K562 (cell line): ENCODE data around the gene FSTL3. TPM values are rescaled to one million over a fixed set of nuclear protein-coding genes. Genes with fewer than 3 reads are reported as not detected.

Experiments used
- ATAC-seq: fragments of 200-7000 bp; cut with Tn5 transposase; 3 replicates; pipeline ENCODE4 v1.9.1; 2020; ENCODE audit warnings: moderate library complexity
- BruUV-seq: library from RNA; stranded (reverse); fragments of 400-500 nt; replicated peaks from 2 replicates; lab custom pipeline; 2021; lab: Mats Ljungman, UMichigan
- CTCF ChIA-PET: fragments of 300-600 bp; formaldehyde crosslinking; extraction: SDS; loops from one replicate; lab custom pipeline; 2021; ENCODE audit warnings: low intra/inter-chr PET ratio; lab: Yijun Ruan, JAX
- POLR2A ChIA-PET: fragments of 300-600, 350-650 bp; sonication (Branson Sonifier 250); formaldehyde crosslinking; extraction: SDS; loops from one replicate; lab custom pipeline; 2021; ENCODE audit warnings: antibody characterized with exemption, inconsistent platforms; lab: Yijun Ruan, JAX
- DNase-seq, 4 experiments: peaks; one replicate each; pipeline versions ENCODE4 v3.0.0 to v3.0.0-alpha.2; 2011 to 2018; ENCODE audit warnings: low spot score in 3 of 4, mixed read lengths in 3 of 4; ENCODE audit errors: extremely low read depth in 1 of 4
- FAIRE-seq: peaks from 2 replicates; lab custom pipeline; 2011; peaks lifted over from hg19 to GRCh38; lab: Jason Lieb, UNC
- H2AFZ ChIP-seq: 2 replicates; pipeline ENCODE4 v1.6.0; 2011; ENCODE audit warnings: low read depth, low read length, control low read depth, inconsistent platforms
- H3K27ac ChIP-seq: fragments of 200-600 bp; 3 replicates; pipeline ENCODE4 v1.8.0; 2011; ENCODE audit warnings: low read depth, mild to moderate bottlenecking, control low read depth, inconsistent platforms, low read length, moderate library complexity, mixed read lengths; ENCODE audit errors: extremely low read depth
- H3K27me3 ChIP-seq, 2 experiments: fragments of 300-600 bp in 1 of 2; 2 replicates in 1 of 2; 3 replicates in 1 of 2; pipeline versions ENCODE4 v1.6.0 to v1.8.0; 2011; ENCODE audit warnings: inconsistent platforms in 2 of 2, low read length in 2 of 2, mild to moderate bottlenecking in 1 of 2, mixed read lengths in 1 of 2, moderate library complexity in 1 of 2; ENCODE audit not compliant: control insufficient read depth in 2 of 2, insufficient read depth in 2 of 2
- H3K36me3 ChIP-seq: fragments of 300-600 bp; 3 replicates; pipeline ENCODE4 v1.8.0; 2011; ENCODE audit warnings: mild to moderate bottlenecking, low read length, inconsistent platforms; ENCODE audit not compliant: control insufficient read depth, insufficient read depth
- H3K4me1 ChIP-seq, 2 experiments: fragments of 200-600 bp in 1 of 2; replicated peaks in 1 of 2; 2 replicates in 1 of 2; 3 replicates in 1 of 2; pipeline versions ENCODE4 v1.5.1 to v1.8.0; 2011; ENCODE audit warnings: inconsistent platforms in 2 of 2, low read length in 2 of 2, mild to moderate bottlenecking in 1 of 2, mixed read lengths in 1 of 2, moderate library complexity in 1 of 2; ENCODE audit not compliant: control insufficient read depth in 2 of 2, insufficient read depth in 2 of 2
- H3K4me2 ChIP-seq: 2 replicates; pipeline ENCODE4 v1.6.1; 2011; ENCODE audit warnings: low read length, control low read depth, inconsistent platforms, mixed read lengths; ENCODE audit not compliant: insufficient read depth
- H3K4me3 ChIP-seq: fragments of 200-600 bp; sonication (generic), shearing (Covaris generic); 2 replicates; pipeline ENCODE4 v1.5.1; 2016; ENCODE audit warnings: control low read depth, inconsistent platforms
- H3K79me2 ChIP-seq: fragments of 200-600 bp; 3 replicates; pipeline ENCODE4 v1.8.0; 2011; ENCODE audit warnings: low read length, inconsistent platforms; ENCODE audit not compliant: control insufficient read depth, insufficient read depth
- H3K9ac ChIP-seq, 2 experiments: 2 replicates each; pipeline versions ENCODE4 v1.6.0 to v1.6.1; 2011; ENCODE audit warnings: low read depth in 2 of 2, low read length in 2 of 2, control low read depth in 1 of 2, inconsistent platforms in 1 of 2, mild to moderate bottlenecking in 1 of 2, mixed read lengths in 1 of 2; ENCODE audit not compliant: insufficient read depth in 1 of 2
- H3K9me1 ChIP-seq: one replicate; pipeline ENCODE4 v1.6.0; 2011; ENCODE audit warnings: inconsistent platforms, mild to moderate bottlenecking, low read length, moderate library complexity; ENCODE audit not compliant: control insufficient read depth, insufficient read depth
- H3K9me3 ChIP-seq: replicated peaks from 2 replicates; pipeline ENCODE4 v1.5.1; 2011; ENCODE audit warnings: low read depth, low read length, inconsistent platforms; ENCODE audit not compliant: control insufficient read depth, insufficient read depth
- H4K20me1 ChIP-seq: replicated peaks from 2 replicates; pipeline ENCODE4 v1.6.1; 2011; ENCODE audit warnings: low read length, inconsistent platforms, mixed read lengths; ENCODE audit not compliant: control insufficient read depth, insufficient read depth
- BCOR ChIP-seq: fragments of 450-650 bp; IDR thresholded peaks from 2 replicates; pipeline ENCODE4 v1.6.1; 2016
- CBX1 ChIP-seq: sonication (generic); IDR thresholded peaks from 2 replicates; pipeline ENCODE4 v1.6.1; 2016; ENCODE audit warnings: antibody characterized with exemption, low read depth, mild to moderate bottlenecking
- CBX2 ChIP-seq: fragments of 200-600 bp; sonication (generic); IDR thresholded peaks from one replicate; pipeline ENCODE4 v1.6.1; 2012; ENCODE audit warnings: mild to moderate bottlenecking, low read length, inconsistent platforms; ENCODE audit not compliant: insufficient read depth, poor library complexity, severe bottlenecking
- KDM1A ChIP-seq, 2 experiments: fragments of 450-650 bp; IDR thresholded peaks; 2 replicates each; pipeline ENCODE4 v1.6.1; 2016; ENCODE audit warnings: mild to moderate bottlenecking in 2 of 2
- PCBP1 ChIP-seq: fragments of 200-400 bp; formaldehyde crosslinking; IDR thresholded peaks from 2 replicates; pipeline ENCODE4 v1.6.1; 2018; ENCODE audit warnings: mild to moderate bottlenecking, low read depth, low read length; ENCODE audit not compliant: poor library complexity, severe bottlenecking
- WGBS: fragments of 100-300 bp; shearing (Covaris generic); methylation state at CpG from one replicate; pipeline ENCODE4 v1.1.6; 2016; ENCODE audit warnings: low coverage, mixed read lengths; ENCODE audit not compliant: insufficient coverage; ENCODE audit errors: missing lambda C conversion rate; 5-methylcytosine and 5-hydroxymethylcytosine counted together
- in situ Hi-C: fragments of 300-500 bp; cut with MboI; formaldehyde crosslinking; loops from 4 replicates; pipeline ENCODE4 v1.15.0; 2018; ENCODE audit warnings: inconsistent platforms, mixed read lengths
- intact Hi-C: fragments of 100-400 bp; cut with micrococcal nuclease; formaldehyde crosslinking; loops from 2 replicates; pipeline ENCODE4 v1.14.2; 2022
- polyA plus RNA-seq, 8 experiments: library from polyadenylated mRNA; depleted of rRNA in 4 of 8; stranded (reverse) in 5 of 8; unstranded in 3 of 8; fragments of >200 nt; fragmentation: Nextera tagmentation in 2 of 8; fragmentation: Illumina TruSeq in 1 of 8; extraction: Ambion mirVana in 2 of 8; extraction: Trizol in 1 of 8; gene quantifications; 2 replicates each; pipeline versions ENCODE4 v1.2.1 to v1.2.3, GENCODE V29; 2011 to 2014; ENCODE audit warnings: inconsistent platforms in 1 of 8, missing spikeins in 1 of 8
- total RNA-seq, 7 experiments: library from RNA; depleted of rRNA in 6 of 7; stranded (reverse); fragments of >200 nt in 6 of 7; fragmentation: Illumina TruSeq in 2 of 7; extraction: Trizol in 2 of 7; gene quantifications; 2 replicates each; pipeline versions ENCODE4 v1.2.1 to v1.2.3, GENCODE V29; 2011 to 2021; ENCODE audit warnings: low replicate concordance in 1 of 7

FSTL3 gene
- total and polyA plus RNA-seq, 9 of the 15 experiments (the other 6 are each of a cell fraction or from before 2014, with no cell fraction given) = 0.35 to 6.8 (median 4.2) TPM; not detected in 1

DNA sequence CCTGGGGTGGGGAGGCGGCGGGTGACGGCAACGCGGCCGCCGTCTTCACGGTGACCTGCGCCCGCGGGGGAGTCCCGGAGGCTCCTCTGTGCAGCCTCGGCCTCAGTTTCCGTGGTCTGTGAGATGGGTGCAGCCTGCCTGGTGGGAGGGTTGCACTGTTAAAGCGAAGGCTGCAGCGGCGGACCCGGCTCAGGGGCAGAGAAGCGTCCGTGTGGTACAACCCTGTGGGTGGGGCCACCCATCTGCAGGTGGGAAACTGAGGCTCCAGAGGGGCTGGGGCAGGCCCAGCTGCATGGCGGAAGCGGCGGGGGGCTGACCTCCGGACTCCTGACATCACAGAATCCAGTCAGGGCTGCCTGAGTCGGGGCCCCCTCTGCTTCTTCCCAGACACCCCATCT, 36.0 kb upstream of the FSTL3 start:
- FAIRE-seq (no peak), DNase-seq (no peak), ATAC-seq (no peak)
- peaks cover 12% of the 10 kb centered on the region; the same call in 1 of the 3 replicates for H3K36me3 ChIP-seq
- ChIA-PET POLR2A (no interaction called here), CTCF (no interaction called here)
- H2AFZ ChIP-seq = peak overlapping the region; percentile 66; the same call in 1 of the 2 replicates
- 36% methylated on average over 13 of the region's 25 CpGs for WGBS
- no TSS peak for BruUV-seq
- in situ Hi-C loops (no loop called here), intact Hi-C loops (no loop called here)
- peak overlapping the region; percentile 47 for H3K4me3 ChIP-seq
- H4K20me1 ChIP-seq = no peaks in the 10 kb centered on the region
- H3K79me2 ChIP-seq = no peaks in the 10 kb centered on the region
- H3K4me2 ChIP-seq = peak overlapping the region; percentile 54; the same call in 1 of the 2 replicates
- no peaks in the 10 kb centered on the region for H3K9me1 ChIP-seq
- H3K4me1 ChIP-seq = peaks cover 4 to 53% of the 10 kb centered on the region in 2 experiments; a peak in 4 of 5 replicates
- no peaks in the 10 kb centered on the region for H3K27me3 ChIP-seq
- 0 out of 3 replicates have a peak overlapping the region, but pooled peaks have one; percentile 21 for H3K27ac ChIP-seq
- peak overlapping the region in 1 of 2 experiments; percentile 89; a peak in 3 of 4 replicates for H3K9ac ChIP-seq
- H3K9me3 ChIP-seq = no peaks in the 10 kb centered on the region
- 0 out of 4 replicates have a peak, but pooled peaks of 1 of the 2 experiments have one; percentile 16 for TF ChIP-seq KDM1A (IDR thresholded peaks at IDR 0.05)
- 0 out of 2 replicates have a peak, but pooled peaks have one; percentile 49 for TF ChIP-seq CBX1
- TF ChIP-seq BCOR = peak; percentile 67
- peak; percentile 80 for TF ChIP-seq PCBP1
- TF ChIP-seq CBX2 = no peak
